Pancreas (tissue), 10 donors: Measurements from ENCODE around the gene CCDC201. TPM values are rescaled to one million over a fixed set of nuclear protein-coding genes. Genes with fewer than 3 reads are reported as not detected.

Source experiments
- ATAC-seq, 4 donors: fragments of 200-7000 bp; cut with Tn5 transposase; one replicate each; pipeline versions ENCODE4 v1.8.0 to v1.9.1; 2020; ENCODE audit warnings: mild to moderate bottlenecking in 4 of 4, moderate library complexity in 4 of 4
- DNase-seq, 6 donors: peaks; one replicate each; pipeline ENCODE4 v3.0.0-alpha.2; 2020
- FAIRE-seq: peaks from 2 replicates; lab custom pipeline; 2012; peaks lifted over from hg19 to GRCh38; lab: Jason Lieb, UNC
- H3K27ac ChIP-seq, 4 donors: fragments of 200-600 bp; sonication (generic); 1 replicate in 3 of 4; 2 replicates in 1 of 4; pipeline versions ENCODE4 v1.5.0 to v1.8.0; 2020
- H3K27me3 ChIP-seq, 4 donors: fragments of 200-600 bp; one replicate each; pipeline ENCODE4 v1.8.0; 2021
- H3K36me3 ChIP-seq, 3 donors: fragments of 200-600 bp; sonication (generic) in 1 of 3; one replicate each; pipeline versions ENCODE4 v1.5.0 to v1.8.0; 2020 to 2021
- H3K4me1 ChIP-seq, 3 donors: fragments of 200-600 bp; one replicate each; pipeline ENCODE4 v1.8.0; 2021
- H3K4me3 ChIP-seq, 4 donors: fragments of 200-600 bp; sonication (generic) in 2 of 4; one replicate each; pipeline versions ENCODE4 v1.5.0 to v1.8.0; 2020 to 2021
- H3K9me3 ChIP-seq, 4 donors: fragments of 200-600 bp; one replicate each; pipeline ENCODE4 v1.8.0; 2021
- WGBS, 2 donors: extraction: QIAGEN DNeasy Blood & Tissue Kit; methylation state at CpG; one replicate each; pipeline ENCODE4 v1.1.7; 2013; 5-methylcytosine and 5-hydroxymethylcytosine counted together
- intact Hi-C, 3 donors: fragments of 100-400 bp; cut with DNase I; formaldehyde crosslinking; loops; one replicate each; pipeline versions ENCODE4 v1.11.1 to v1.14.2; 2022
- polyA plus RNA-seq, 2 donors: library from polyadenylated mRNA; stranded (reverse); fragments of 200-250 nt; gene quantifications; one replicate each; pipeline ENCODE4 v1.2.3, GENCODE V29; 2013
- total RNA-seq, 6 donors: library from RNA; stranded (reverse); fragmentation: NEBNext Ultra II Directional in 4 of 6; extraction: Animal tissue kit (Norgen Biotek cat#: 25700) in 4 of 6; gene quantifications; one replicate each; pipeline versions ENCODE4 v1.2.1 to v1.2.4, GENCODE V29; 2021 to 2023
- TF ChIP-seq, protein P1 (sequence below), 4 donors: fragments of 200-600 bp; sonication (generic) in 3 of 4; IDR thresholded peaks; one replicate each; pipeline versions ENCODE4 v1.5.0 to v1.8.0; 2021; ENCODE audit warnings: antibody characterized with exemption in 4 of 4
- donor health status: healthy with polysubstance abuse.
- donor health status: DM: no; HTN: no; CAD: no; lungs with moderate emphysema.
- donor health status: DM: no; HTN: no; CAD: no.
- donor health status: control.
- donor health status: control.
- donor health status: Bipolar disorder and iron deficiency.
- donor health status: DM: yes; HTN: yes; CAD: no.
- donor health status: DM: no; HTN: no; CAD: no.
- donor health status: DM: no; HTN: no; CAD: no.
- donor health status: DM: yes; HTN: yes; CAD: no.

CCDC201 gene
- total and polyA plus RNA-seq, 8 donors, result not detected

- Histone ChIP-seq H3K4me1 (peaks cover 0 to 14% (median 6%) of the 10 kb centered on the region in 3 donors), H3K36me3 (no peaks in the 10 kb centered on the region), H3K4me3 (no peak overlapping the region), H3K27ac (no peak overlapping the region), H3K9me3 (no peaks in the 10 kb centered on the region), H3K27me3 (peaks cover 0 to 14% (median 2%) of the 10 kb centered on the region in 4 donors)
- WGBS, 2 donors, result 57 to 62% methylated on average over 14 of the region's 14 CpGs
- DNase-seq, result no peak
- intact Hi-C loops, result loop anchor here in 2 of 3 donors (5.0 to 10.0 kb wide), 6 partner anchors 435 to 1338 kb away; no protein-coding TSS in a partner anchor
- ATAC-seq, result no peak
- TF ChIP-seq, protein P1, sequence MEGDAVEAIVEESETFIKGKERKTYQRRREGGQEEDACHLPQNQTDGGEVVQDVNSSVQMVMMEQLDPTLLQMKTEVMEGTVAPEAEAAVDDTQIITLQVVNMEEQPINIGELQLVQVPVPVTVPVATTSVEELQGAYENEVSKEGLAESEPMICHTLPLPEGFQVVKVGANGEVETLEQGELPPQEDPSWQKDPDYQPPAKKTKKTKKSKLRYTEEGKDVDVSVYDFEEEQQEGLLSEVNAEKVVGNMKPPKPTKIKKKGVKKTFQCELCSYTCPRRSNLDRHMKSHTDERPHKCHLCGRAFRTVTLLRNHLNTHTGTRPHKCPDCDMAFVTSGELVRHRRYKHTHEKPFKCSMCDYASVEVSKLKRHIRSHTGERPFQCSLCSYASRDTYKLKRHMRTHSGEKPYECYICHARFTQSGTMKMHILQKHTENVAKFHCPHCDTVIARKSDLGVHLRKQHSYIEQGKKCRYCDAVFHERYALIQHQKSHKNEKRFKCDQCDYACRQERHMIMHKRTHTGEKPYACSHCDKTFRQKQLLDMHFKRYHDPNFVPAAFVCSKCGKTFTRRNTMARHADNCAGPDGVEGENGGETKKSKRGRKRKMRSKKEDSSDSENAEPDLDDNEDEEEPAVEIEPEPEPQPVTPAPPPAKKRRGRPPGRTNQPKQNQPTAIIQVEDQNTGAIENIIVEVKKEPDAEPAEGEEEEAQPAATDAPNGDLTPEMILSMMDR (IDR thresholded peaks at IDR 0.05), result no peak
- FAIRE-seq, result no peak
Measured at GRCh38 chr7:45917064-45917463, 44.2 kb upstream of the CCDC201 start.

DNA sequence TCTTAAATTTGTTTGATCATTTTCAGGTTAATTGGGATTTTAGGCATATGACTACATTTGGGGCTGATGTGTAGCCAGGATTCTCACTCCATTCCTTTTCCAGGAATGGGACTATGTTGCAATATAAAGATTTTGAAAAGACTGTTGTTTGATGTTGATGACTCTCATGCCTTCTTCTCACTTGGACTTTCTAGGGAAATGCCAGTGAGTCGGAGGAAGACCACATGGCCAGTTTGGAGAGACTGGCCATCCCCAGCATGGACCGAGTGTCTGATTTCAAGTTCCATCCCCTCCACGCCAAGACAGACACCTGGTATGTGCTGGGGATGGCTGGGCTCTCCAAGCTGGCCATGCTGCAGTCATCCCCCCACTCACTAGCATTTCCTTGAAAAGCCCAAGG, 42.7 kb upstream of the CCDC201 start:
- Histone ChIP-seq H3K27me3 (peaks cover 0 to 14% (median 2%) of the 10 kb centered on the region in 4 donors), H3K9me3 (no peaks in the 10 kb centered on the region), H3K4me3 (no peak overlapping the region), H3K4me1 (peaks cover 0 to 5% (median 4%) of the 10 kb centered on the region in 3 donors), H3K36me3 (no peaks in the 10 kb centered on the region), H3K27ac (no peak overlapping the region)
- DNase-seq, result no peak
- ATAC-seq, result no peak
- no peak for FAIRE-seq
- intact Hi-C loops, result loop anchor here in 2 of 3 donors (5.0 to 10.0 kb wide), 6 partner anchors 437 to 1339 kb away; no protein-coding TSS in a partner anchor
- WGBS, 2 donors, result 69 to 80% methylated on average over 3 of the region's 3 CpGs
- TF ChIP-seq, protein P1 (IDR thresholded peaks at IDR 0.05), result no peak

- Histone ChIP-seq H3K27me3 (peaks cover 0 to 14% (median 2%) of the 10 kb centered on the region in 4 donors), H3K4me1 (no peaks in the 10 kb centered on the region), H3K4me3 (no peak overlapping the region), H3K27ac (no peak overlapping the region), H3K36me3 (no peaks in the 10 kb centered on the region), H3K9me3 (no peaks in the 10 kb centered on the region)
- TF ChIP-seq, protein P1 (IDR thresholded peaks at IDR 0.05), result no peak
- WGBS, 2 donors, result 87 to 95% methylated on average over 12 of the region's 12 CpGs
- intact Hi-C loops, result loop anchor here in 2 of 3 donors (5.0 to 10.0 kb wide), 6 partner anchors 437 to 1340 kb away; no protein-coding TSS in a partner anchor
- no peak for ATAC-seq
- no peak for DNase-seq
- no peak for FAIRE-seq
Measured at GRCh38 chr7:45914911-45915310, 42.0 kb upstream of the CCDC201 start.

- Histone ChIP-seq H3K27ac (no peak overlapping the region), H3K4me1 (no peaks in the 10 kb centered on the region), H3K4me3 (no peak overlapping the region), H3K27me3 (no peaks in the 10 kb centered on the region), H3K9me3 (no peaks in the 10 kb centered on the region), H3K36me3 (no peaks in the 10 kb centered on the region)
- DNase-seq, result no peak
- TF ChIP-seq, protein P1 (IDR thresholded peaks at IDR 0.05), result no peak
- WGBS, 2 donors, result 75 to 79% methylated on average over 7 of the region's 7 CpGs
- no peak for ATAC-seq
- intact Hi-C loops, result loop anchor here in 2 of 3 donors (10.0 kb wide), 5 partner anchors 442 to 1342 kb away; no protein-coding TSS in a partner anchor
- no peak for FAIRE-seq
Measured at GRCh38 chr7:45912972-45913371, 40.1 kb upstream of the CCDC201 start.

- no peak overlapping the region for H3K27ac ChIP-seq
- H3K27me3 ChIP-seq, result no peaks in the 10 kb centered on the region
- TF ChIP-seq, protein P1 (IDR thresholded peaks at IDR 0.05), result no peak
- intact Hi-C loops, result loop anchor here in 2 of 3 donors (10.0 kb wide), 5 partner anchors 443 to 1343 kb away; no protein-coding TSS in a partner anchor
- H3K9me3 ChIP-seq, result no peaks in the 10 kb centered on the region
- no peak for ATAC-seq
- H3K4me3 ChIP-seq, result no peak overlapping the region
- H3K36me3 ChIP-seq, result no peaks in the 10 kb centered on the region
- 85 to 87% methylated on average over 9 of the region's 9 CpGs for WGBS, 2 donors
- FAIRE-seq, result no peak
- no peak for DNase-seq
- no peaks in the 10 kb centered on the region for H3K4me1 ChIP-seq
Measured at GRCh38 chr7:45911311-45911710, 38.4 kb upstream of the CCDC201 start.
